ENCODE data around the gene LRRC10B. TPM values are rescaled to one million over a fixed set of nuclear protein-coding genes. Genes with fewer than 3 reads are reported as not detected.

Gene LRRC10B
- polyA plus RNA-seq, 2 of the 4 experiments (the other 2 are of a cell fraction), result 0.03 to 0.04 TPM

GRCh38 chr11:61475433-61475832, 33.1 kb upstream of the LRRC10B start:
- no peaks in the 10 kb centered on the region for H3K9me3 ChIP-seq
- WGBS (ENCODE audit: missing lambda C conversion rate), result 94% methylated on average over 1 of the region's 1 CpG
- no peak overlapping the region for H3K4me3 ChIP-seq
- H3K4me2 ChIP-seq, result no peak overlapping the region
- no peak overlapping the region for H3K27ac ChIP-seq
- no peak for FAIRE-seq
- no peak for DNase-seq (ENCODE audit: low read depth in 1 of 2, low spot score in 1 of 2)
- no peak for ATAC-seq
- no peak for TF ChIP-seq TP53 (CRISPR knock-in tag; IDR thresholded peaks at IDR 0.05)
- no peak for TF ChIP-seq PHF8 (IDR thresholded peaks at IDR 0.05; ENCODE audit: borderline replicate concordance, low read depth)
- TF ChIP-seq ESRRA (IDR thresholded peaks at IDR 0.05; ENCODE audit: borderline replicate concordance, low read length), result no peak
- no peak for TF ChIP-seq PBX3 (IDR thresholded peaks at IDR 0.05)
- TF ChIP-seq JUN (IDR thresholded peaks at IDR 0.05), result no peak
- ChIA-PET POLR2A (interaction anchor here (1.2 kb wide), 1 partner anchor 29 kb away, joined by 3 read pairs; no protein-coding TSS in a partner anchor), CTCF (interaction anchor here (1.1 to 9.1 kb wide), 12 partner anchors 10 to 272 kb away, joined by 3 to 141 read pairs (median 22); partner anchors contain the start of gene LRRC10B)
- H3K4me1 ChIP-seq, result no peaks in the 10 kb centered on the region

- 88% methylated on average over 3 of the region's 3 CpGs for WGBS (ENCODE audit: missing lambda C conversion rate)
- H3K4me1 ChIP-seq, result no peaks in the 10 kb centered on the region
- no peak overlapping the region for H3K4me3 ChIP-seq
- DNase-seq (ENCODE audit: low read depth in 1 of 2, low spot score in 1 of 2) (no peak), FAIRE-seq (no peak), ATAC-seq (no peak)
- no peak overlapping the region for H3K4me2 ChIP-seq
- no peaks in the 10 kb centered on the region for H3K9me3 ChIP-seq
- H3K27ac ChIP-seq, result no peak overlapping the region
- TF ChIP-seq RAD21 (conservative IDR thresholded peaks at IDR 0.05 in 1 of 2, IDR thresholded peaks at IDR 0.05 in 1 of 2) (no peak), NFE2L2 (conservative IDR thresholded peaks at IDR 0.05; ENCODE audit: low read length) (no peak), CBX8 (IDR thresholded peaks at IDR 0.05) (no peak), FOSB (CRISPR knock-in tag; IDR thresholded peaks at IDR 0.05) (no peak), EHF (CRISPR knock-in tag; IDR thresholded peaks at IDR 0.05) (no peak), TP53 (CRISPR knock-in tag; IDR thresholded peaks at IDR 0.05) (no peak), RFX5 (IDR thresholded peaks at IDR 0.05) (no peak), RARB (CRISPR knock-in tag; IDR thresholded peaks at IDR 0.05) (no peak), ZC3H11A (IDR thresholded peaks at IDR 0.05) (no peak), SMC3 (IDR thresholded peaks at IDR 0.05) (no peak), MYC (IDR thresholded peaks at IDR 0.05; ENCODE audit: borderline replicate concordance, low read length) (no peak), ESRRA (IDR thresholded peaks at IDR 0.05; ENCODE audit: borderline replicate concordance, low read length) (no peak), NR3C1 (IDR thresholded peaks at IDR 0.05) (no peak), ZSCAN20 (CRISPR knock-in tag; IDR thresholded peaks at IDR 0.05) (no peak), RNF2 (IDR thresholded peaks at IDR 0.05; ENCODE audit: borderline replicate concordance, low read depth) (no peak), HOXB5 (CRISPR knock-in tag; IDR thresholded peaks at IDR 0.05) (no peak)
- TF ChIP-seq, protein P1, sequence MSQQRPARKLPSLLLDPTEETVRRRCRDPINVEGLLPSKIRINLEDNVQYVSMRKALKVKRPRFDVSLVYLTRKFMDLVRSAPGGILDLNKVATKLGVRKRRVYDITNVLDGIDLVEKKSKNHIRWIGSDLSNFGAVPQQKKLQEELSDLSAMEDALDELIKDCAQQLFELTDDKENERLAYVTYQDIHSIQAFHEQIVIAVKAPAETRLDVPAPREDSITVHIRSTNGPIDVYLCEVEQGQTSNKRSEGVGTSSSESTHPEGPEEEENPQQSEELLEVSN (IDR thresholded peaks at IDR 0.05; ENCODE audit: borderline replicate concordance, low read depth), result no peak
- TF ChIP-seq, protein P2, sequence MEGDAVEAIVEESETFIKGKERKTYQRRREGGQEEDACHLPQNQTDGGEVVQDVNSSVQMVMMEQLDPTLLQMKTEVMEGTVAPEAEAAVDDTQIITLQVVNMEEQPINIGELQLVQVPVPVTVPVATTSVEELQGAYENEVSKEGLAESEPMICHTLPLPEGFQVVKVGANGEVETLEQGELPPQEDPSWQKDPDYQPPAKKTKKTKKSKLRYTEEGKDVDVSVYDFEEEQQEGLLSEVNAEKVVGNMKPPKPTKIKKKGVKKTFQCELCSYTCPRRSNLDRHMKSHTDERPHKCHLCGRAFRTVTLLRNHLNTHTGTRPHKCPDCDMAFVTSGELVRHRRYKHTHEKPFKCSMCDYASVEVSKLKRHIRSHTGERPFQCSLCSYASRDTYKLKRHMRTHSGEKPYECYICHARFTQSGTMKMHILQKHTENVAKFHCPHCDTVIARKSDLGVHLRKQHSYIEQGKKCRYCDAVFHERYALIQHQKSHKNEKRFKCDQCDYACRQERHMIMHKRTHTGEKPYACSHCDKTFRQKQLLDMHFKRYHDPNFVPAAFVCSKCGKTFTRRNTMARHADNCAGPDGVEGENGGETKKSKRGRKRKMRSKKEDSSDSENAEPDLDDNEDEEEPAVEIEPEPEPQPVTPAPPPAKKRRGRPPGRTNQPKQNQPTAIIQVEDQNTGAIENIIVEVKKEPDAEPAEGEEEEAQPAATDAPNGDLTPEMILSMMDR (IDR thresholded peaks at IDR 0.05), result no peak
- CTCF ChIA-PET, result interaction anchor here (0.6 to 9.1 kb wide), 19 partner anchors 8 to 271 kb away, joined by 3 to 141 read pairs (median 27); partner anchors contain the start of gene LRRC10B
- POLR2A ChIA-PET, result interaction anchor here (0.9 kb wide), 1 partner anchor 40 kb away, joined by 3 read pairs; no protein-coding TSS in a partner anchor
Measured at GRCh38 chr11:61476371-61476770, 32.2 kb upstream of the LRRC10B start.

DNA sequence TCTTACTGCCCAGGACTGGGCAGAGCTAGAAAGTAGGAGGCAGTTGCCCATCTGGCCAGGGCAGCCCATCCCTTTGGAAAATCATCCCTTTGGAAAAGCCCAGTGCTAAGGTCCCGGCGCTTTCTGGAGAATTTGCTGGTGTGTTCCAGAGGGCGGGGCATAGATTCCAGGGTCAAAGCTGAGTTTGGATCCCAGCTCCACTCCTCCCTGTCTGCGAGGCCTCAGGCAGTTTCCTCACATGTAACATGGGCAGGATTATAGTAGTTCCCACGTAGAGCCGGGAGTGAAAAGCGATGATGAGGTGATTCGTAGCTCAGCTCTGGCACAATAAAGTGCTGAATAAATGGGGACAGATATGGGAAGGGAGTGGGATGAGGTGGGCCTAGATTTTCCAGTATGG, 31.4 kb upstream of the LRRC10B start:
- no peak for FAIRE-seq
- H3K4me2 ChIP-seq, result no peak overlapping the region; the same call in 2 of the 3 replicates
- DNase-seq (ENCODE audit: low read depth in 1 of 2, low spot score in 1 of 2), result no peak
- ChIA-PET POLR2A (interaction anchor here (0.9 kb wide), 1 partner anchor 40 kb away, joined by 3 read pairs; no protein-coding TSS in a partner anchor), CTCF (interaction anchor here (0.6 to 9.1 kb wide), 38 partner anchors 9 to 276 kb away, joined by 3 to 141 read pairs (median 6); partner anchors contain the start of genes LRRC10B and SYT7)
- H3K9me3 ChIP-seq, result no peaks in the 10 kb centered on the region
- no peak overlapping the region for H3K4me3 ChIP-seq
- no peak overlapping the region for H3K27ac ChIP-seq
- H3K4me1 ChIP-seq, result no peaks in the 10 kb centered on the region
- 51% methylated on average over 8 of the region's 8 CpGs for WGBS (ENCODE audit: missing lambda C conversion rate)
- TF ChIP-seq FOSL2 (IDR thresholded peaks at IDR 0.05) (no peak), FOSL2 (CRISPR knock-in tag; IDR thresholded peaks at IDR 0.05) (no peak), POLR2A (IDR thresholded peaks at IDR 0.05; ENCODE audit: low read length) (no peak), TFCP2L1 (CRISPR knock-in tag; IDR thresholded peaks at IDR 0.05) (no peak), PHF8 (IDR thresholded peaks at IDR 0.05; ENCODE audit: borderline replicate concordance, low read depth) (no peak), CHD4 (IDR thresholded peaks at IDR 0.05; ENCODE audit: borderline replicate concordance) (no peak), HOXB5 (CRISPR knock-in tag; IDR thresholded peaks at IDR 0.05) (no peak), RARB (CRISPR knock-in tag; IDR thresholded peaks at IDR 0.05) (no peak), FOSB (CRISPR knock-in tag; IDR thresholded peaks at IDR 0.05) (no peak), ZSCAN20 (CRISPR knock-in tag; IDR thresholded peaks at IDR 0.05) (no peak), SMC3 (IDR thresholded peaks at IDR 0.05) (no peak), NR3C1 (IDR thresholded peaks at IDR 0.05) (no peak), HOXB13 (CRISPR knock-in tag; IDR thresholded peaks at IDR 0.05; ENCODE audit: low read depth) (no peak), RNF2 (IDR thresholded peaks at IDR 0.05; ENCODE audit: borderline replicate concordance, low read depth) (no peak), CEBPB (IDR thresholded peaks at IDR 0.05) (no peak)
- TF ChIP-seq, protein P3, sequence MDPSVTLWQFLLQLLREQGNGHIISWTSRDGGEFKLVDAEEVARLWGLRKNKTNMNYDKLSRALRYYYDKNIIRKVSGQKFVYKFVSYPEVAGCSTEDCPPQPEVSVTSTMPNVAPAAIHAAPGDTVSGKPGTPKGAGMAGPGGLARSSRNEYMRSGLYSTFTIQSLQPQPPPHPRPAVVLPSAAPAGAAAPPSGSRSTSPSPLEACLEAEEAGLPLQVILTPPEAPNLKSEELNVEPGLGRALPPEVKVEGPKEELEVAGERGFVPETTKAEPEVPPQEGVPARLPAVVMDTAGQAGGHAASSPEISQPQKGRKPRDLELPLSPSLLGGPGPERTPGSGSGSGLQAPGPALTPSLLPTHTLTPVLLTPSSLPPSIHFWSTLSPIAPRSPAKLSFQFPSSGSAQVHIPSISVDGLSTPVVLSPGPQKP (IDR thresholded peaks at IDR 0.05; ENCODE audit: low read depth, low read length), result no peak
- no peak for ATAC-seq
